Prostate gland (tissue), 2 donors: ENCODE data around the gene GNAZ. TPM values are rescaled to one million over a fixed set of nuclear protein-coding genes. Genes with fewer than 3 reads are reported as not detected.

Experiments used
- DNase-seq: peaks from one replicate; pipeline ENCODE4 v3.0.0-alpha.2; 2019; ENCODE audit warnings: low spot score
- H3K27ac ChIP-seq, 2 donors: fragments of 200-600 bp; sonication (generic); 2 replicates each; pipeline ENCODE4 v1.5.1; 2017 to 2019
- H3K27me3 ChIP-seq: fragments of 200-600 bp; sonication (generic); replicated peaks from 2 replicates; pipeline ENCODE4 v1.5.1; 2019; ENCODE audit not compliant: insufficient read depth
- H3K36me3 ChIP-seq, 2 donors: fragments of 200-600 bp; sonication (generic); 1 replicate in 1 of 2; 2 replicates in 1 of 2; pipeline versions ENCODE4 v1.5.1 to v1.8.1; 2017 to 2019
- H3K4me1 ChIP-seq: fragments of 200-600 bp; sonication (generic); replicated peaks from 2 replicates; pipeline ENCODE4 v1.5.1; 2019
- H3K4me3 ChIP-seq, 2 donors: fragments of 200-600 bp; sonication (generic); 2 replicates each; pipeline ENCODE4 v1.5.1; 2017 to 2019
- H3K9me3 ChIP-seq: fragments of 200-600 bp; sonication (generic); 2 replicates; pipeline ENCODE4 v1.5.1; 2017
- CTCF ChIP-seq, 4 experiments: fragments of 200-600 bp in 2 of 4; fragments of 450-650 bp in 2 of 4; sonication (generic) in 2 of 4; IDR thresholded peaks; 1 replicate in 3 of 4; 2 replicates in 1 of 4; pipeline ENCODE4 v1.5.1; 2016 to 2019; ENCODE audit warnings: antibody characterized with exemption in 4 of 4, mild to moderate bottlenecking in 2 of 4, moderate library complexity in 2 of 4
- POLR2A ChIP-seq: fragments of 450-650 bp; IDR thresholded peaks from one replicate; pipeline ENCODE4 v1.6.1; 2016; ENCODE audit warnings: antibody characterized with exemption, mild to moderate bottlenecking
- POLR2AphosphoS5 ChIP-seq: sonication (generic); formaldehyde crosslinking; IDR thresholded peaks from one replicate; pipeline ENCODE4 v1.6.1; 2017; ENCODE audit warnings: antibody characterized with exemption
- WGBS: methylation state at CpG from one replicate; pipeline ENCODE4 v1.1.5; 2018; 5-methylcytosine and 5-hydroxymethylcytosine counted together
- intact Hi-C: fragments of 100-400 bp; cut with DNase I; formaldehyde crosslinking; loops from one replicate; pipeline ENCODE4 v1.14.2; 2022
- total RNA-seq, 2 donors: library from RNA; depleted of rRNA; stranded (reverse); fragments of >200 nt; gene quantifications; one replicate each; pipeline ENCODE4 v1.1.0, GENCODE V29; 2016

GNAZ gene
- total RNA-seq, 2 donors from 2014 or later, result 5.7 to 22.6 TPM

- H3K9me3 ChIP-seq, result no peaks in the 10 kb centered on the region
- no peaks in the 10 kb centered on the region for H3K27me3 ChIP-seq
- TF ChIP-seq CTCF (IDR thresholded peaks at IDR 0.05) (no peak), POLR2A (no peak), POLR2AphosphoS5 (no peak)
- no peak overlapping the region for H3K27ac ChIP-seq
- no peak overlapping the region for H3K4me3 ChIP-seq
- intact Hi-C loops, result no loop called here
- peaks cover 4% of the 10 kb centered on the region for H3K4me1 ChIP-seq
- no peak for DNase-seq
- 89% methylated on average over 3 of the region's 3 CpGs for WGBS
- no peaks in the 10 kb centered on the region for H3K36me3 ChIP-seq
Observed at GRCh38 chr22:23065069-23065451, 5.3 kb upstream of the GNAZ start.

- Histone ChIP-seq H3K4me3 (no peak overlapping the region), H3K9me3 (no peaks in the 10 kb centered on the region), H3K27ac (no peak overlapping the region), H3K36me3 (no peaks in the 10 kb centered on the region), H3K27me3 (no peaks in the 10 kb centered on the region), H3K4me1 (peaks cover 6% of the 10 kb centered on the region)
- DNase-seq, result no peak
- 82% methylated on average over 10 of the region's 10 CpGs for WGBS
- intact Hi-C loops, result no loop called here
- no peak for TF ChIP-seq POLR2A
- no peak for TF ChIP-seq POLR2AphosphoS5
- no peak for TF ChIP-seq CTCF (IDR thresholded peaks at IDR 0.05)
Observed at GRCh38 chr22:23065495-23066122, 4.7 kb upstream of the GNAZ start.

- WGBS, result 87% methylated on average over 15 of the region's 15 CpGs
- no peaks in the 10 kb centered on the region for H3K36me3 ChIP-seq
- no peak for DNase-seq
- no peaks in the 10 kb centered on the region for H3K27me3 ChIP-seq
- intact Hi-C loops, result no loop called here
- no peak overlapping the region for H3K27ac ChIP-seq
- H3K9me3 ChIP-seq, result no peaks in the 10 kb centered on the region
- H3K4me1 ChIP-seq, result peaks cover 11% of the 10 kb centered on the region
- no peak overlapping the region for H3K4me3 ChIP-seq
- TF ChIP-seq POLR2A (no peak), POLR2AphosphoS5 (no peak), CTCF (IDR thresholded peaks at IDR 0.05) (no peak)
Observed at GRCh38 chr22:23066200-23067022, 3.9 kb upstream of the GNAZ start.

GRCh38 chr22:23067023-23067650 is 3.2 kb upstream of the GNAZ start:
- TF ChIP-seq POLR2A (no peak), CTCF (IDR thresholded peaks at IDR 0.05) (no peak), POLR2AphosphoS5 (no peak)
- intact Hi-C loops, result no loop called here
- DNase-seq, result no peak
- no peaks in the 10 kb centered on the region for H3K9me3 ChIP-seq
- H3K4me1 ChIP-seq, result peaks cover 11% of the 10 kb centered on the region
- H3K27ac ChIP-seq, result no peak overlapping the region
- no peak overlapping the region for H3K4me3 ChIP-seq
- H3K27me3 ChIP-seq, result no peaks in the 10 kb centered on the region
- WGBS, result 93% methylated on average over 6 of the region's 6 CpGs
- no peaks in the 10 kb centered on the region for H3K36me3 ChIP-seq
